Esophagus muscularis mucosa (tissue), 4 donors: Measurements from ENCODE around the gene SMPD2.

Source experiments
- EP300 ChIP-seq: sonication (generic); formaldehyde crosslinking; IDR thresholded peaks from one replicate; pipeline ENCODE4 v1.6.1; 2017; ENCODE audit warnings: antibody characterized with exemption
- POLR2A ChIP-seq: fragments of 450-650 bp; IDR thresholded peaks from one replicate; pipeline ENCODE4 v1.6.1; 2017; ENCODE audit warnings: antibody characterized with exemption, moderate library complexity, mild to moderate bottlenecking, low read depth
- POLR2AphosphoS5 ChIP-seq, 2 donors: sonication (generic); formaldehyde crosslinking; IDR thresholded peaks; one replicate each; pipeline ENCODE4 v1.6.1; 2017; ENCODE audit warnings: antibody characterized with exemption in 2 of 2
- TF ChIP-seq, protein P1 (sequence below), 3 experiments: fragments of 200-600 bp in 2 of 3; fragments of 450-650 bp in 1 of 3; sonication (generic) in 2 of 3; IDR thresholded peaks; one replicate each; pipeline ENCODE4 v1.5.1; 2017 to 2019; ENCODE audit warnings: antibody characterized with exemption in 3 of 3, mild to moderate bottlenecking in 2 of 3, moderate library complexity in 1 of 3

DNA sequence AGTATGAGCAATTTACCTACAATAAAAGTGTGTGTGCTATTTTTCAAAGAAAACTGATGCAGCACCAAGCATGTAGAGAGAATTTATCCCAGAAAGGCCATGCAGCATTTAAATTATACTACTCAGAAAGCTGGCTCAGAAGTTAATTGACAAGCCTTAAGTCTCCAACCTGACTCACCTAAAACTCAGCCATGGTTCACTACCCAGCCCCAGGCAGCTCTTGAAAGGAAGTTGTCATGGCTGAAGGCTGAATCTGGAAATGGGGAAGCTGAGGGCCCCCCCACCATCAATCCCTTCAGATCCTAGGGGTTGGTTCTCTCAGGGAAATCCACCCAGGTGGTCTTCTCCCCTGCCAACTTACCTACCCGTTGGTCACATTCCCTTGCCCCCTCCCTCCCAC is 19.8 kb upstream of the SMPD2 start:
- TF ChIP-seq EP300, result no peak
- no peak for TF ChIP-seq POLR2A
- TF ChIP-seq, protein P1, sequence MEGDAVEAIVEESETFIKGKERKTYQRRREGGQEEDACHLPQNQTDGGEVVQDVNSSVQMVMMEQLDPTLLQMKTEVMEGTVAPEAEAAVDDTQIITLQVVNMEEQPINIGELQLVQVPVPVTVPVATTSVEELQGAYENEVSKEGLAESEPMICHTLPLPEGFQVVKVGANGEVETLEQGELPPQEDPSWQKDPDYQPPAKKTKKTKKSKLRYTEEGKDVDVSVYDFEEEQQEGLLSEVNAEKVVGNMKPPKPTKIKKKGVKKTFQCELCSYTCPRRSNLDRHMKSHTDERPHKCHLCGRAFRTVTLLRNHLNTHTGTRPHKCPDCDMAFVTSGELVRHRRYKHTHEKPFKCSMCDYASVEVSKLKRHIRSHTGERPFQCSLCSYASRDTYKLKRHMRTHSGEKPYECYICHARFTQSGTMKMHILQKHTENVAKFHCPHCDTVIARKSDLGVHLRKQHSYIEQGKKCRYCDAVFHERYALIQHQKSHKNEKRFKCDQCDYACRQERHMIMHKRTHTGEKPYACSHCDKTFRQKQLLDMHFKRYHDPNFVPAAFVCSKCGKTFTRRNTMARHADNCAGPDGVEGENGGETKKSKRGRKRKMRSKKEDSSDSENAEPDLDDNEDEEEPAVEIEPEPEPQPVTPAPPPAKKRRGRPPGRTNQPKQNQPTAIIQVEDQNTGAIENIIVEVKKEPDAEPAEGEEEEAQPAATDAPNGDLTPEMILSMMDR (IDR thresholded peaks at IDR 0.05), result no peak
- TF ChIP-seq POLR2AphosphoS5 (IDR thresholded peaks at IDR 0.05), result no peak
